ENCODE results near the gene MPC2. TPM values are rescaled to one million over a fixed set of nuclear protein-coding genes. Genes with fewer than 3 reads are reported as not detected.
"Not testable (repeated sequence)": the region's sequence is repeated elsewhere in the genome, so short reads cannot be mapped to it uniquely, and the experiment has no call there.

Gene MPC2
- total and polyA plus RNA-seq, 4 donors, result 37.3 to 94.8 (median 52.3) TPM

DNA sequence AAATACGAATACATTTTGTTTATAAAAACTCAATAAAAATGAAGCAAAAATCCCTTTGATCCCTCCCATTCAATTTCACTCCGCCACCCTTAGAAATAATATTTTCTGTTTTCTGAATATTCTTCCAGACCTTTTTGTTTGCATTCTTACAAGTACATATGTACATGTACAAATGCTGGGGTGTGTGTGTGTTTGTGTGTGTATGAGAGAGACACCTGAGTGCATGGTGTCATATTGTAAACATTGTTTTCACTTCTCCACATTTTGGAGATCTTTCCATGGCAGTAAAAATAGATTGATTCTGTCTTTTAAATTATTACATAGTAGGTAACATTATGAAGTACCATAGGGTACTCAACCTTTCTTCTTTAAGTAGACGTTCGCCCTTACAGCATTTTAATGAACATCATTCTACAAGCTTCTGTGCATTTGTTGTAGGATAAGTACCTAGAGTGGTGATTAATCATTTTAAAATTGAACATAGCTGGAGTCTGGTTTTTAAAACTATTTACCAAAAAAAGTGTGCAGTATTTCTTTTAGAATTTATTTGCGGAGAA, 1.3 kb upstream of the MPC2 start:
- Histone ChIP-seq H3K4me1 (ENCODE audit: control insufficient read depth in 1 of 2, insufficient read depth in 2 of 2, low read length in 2 of 2) (no peaks in the 10 kb centered on the region), H3K27ac (ENCODE audit: low read depth in 1 of 2, low read length in 2 of 2) (no peak overlapping the region), H3K4me3 (ENCODE audit: low read length in 2 of 2) (peak overlapping the region; percentile 30 to 84), H3K9me3 (ENCODE audit: control insufficient read depth, low read length) (no peaks in the 10 kb centered on the region), H3K27me3 (ENCODE audit: control insufficient read depth in 1 of 2, insufficient read depth in 2 of 2, low read length in 1 of 2) (no peaks in the 10 kb centered on the region), H3K36me3 (ENCODE audit: control insufficient read depth in 1 of 2, insufficient read depth in 2 of 2, low read length in 1 of 2) (no peaks in the 10 kb centered on the region)
- DNase-seq (no peak), ATAC-seq (ENCODE audit: low FRiP score) (no peak)
- 13 to 17% methylated on average over 5 of the region's 5 CpGs for WGBS, 2 donors
- intact Hi-C loops (cut with DNase I), result loop anchor here (5.0 to 10.0 kb wide), 3 partner anchors 116 to 223 kb away; no protein-coding TSS in a partner anchor

DNA sequence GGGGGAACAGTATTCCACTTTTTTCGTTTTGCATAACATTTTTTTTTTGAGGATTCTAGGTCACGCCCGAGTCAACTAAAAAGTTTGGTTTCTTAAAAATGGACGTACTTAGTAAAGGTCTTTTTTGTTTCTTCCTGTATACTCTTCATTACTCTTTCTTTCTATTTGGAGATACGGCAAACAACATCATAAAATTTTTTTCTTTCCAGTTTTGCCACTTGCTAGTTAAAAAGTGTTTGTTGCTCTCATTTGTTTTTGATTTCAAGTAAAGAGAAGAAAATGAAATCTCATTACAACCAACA, 788 bp upstream of the MPC2 start:
- Histone ChIP-seq H3K4me1 (ENCODE audit: control insufficient read depth in 1 of 2, insufficient read depth in 2 of 2, low read length in 2 of 2) (no peaks in the 10 kb centered on the region), H3K4me3 (ENCODE audit: low read length in 2 of 2) (peak overlapping the region; percentile 84 to 94), H3K27me3 (ENCODE audit: control insufficient read depth in 1 of 2, insufficient read depth in 2 of 2, low read length in 1 of 2) (no peaks in the 10 kb centered on the region), H3K27ac (ENCODE audit: low read depth in 1 of 2, low read length in 2 of 2) (no peak overlapping the region), H3K36me3 (ENCODE audit: control insufficient read depth in 1 of 2, insufficient read depth in 2 of 2, low read length in 1 of 2) (no peaks in the 10 kb centered on the region), H3K9me3 (ENCODE audit: control insufficient read depth, low read length) (no peaks in the 10 kb centered on the region)
- intact Hi-C loops (cut with DNase I), result loop anchor here (2.0 to 10.0 kb wide), 4 partner anchors 115 to 223 kb away; no protein-coding TSS in a partner anchor
- WGBS, 2 donors, result 1% methylated on average over 5 of the region's 5 CpGs
- DNase-seq, result no peak
- no peak for ATAC-seq (ENCODE audit: low FRiP score)

DNA sequence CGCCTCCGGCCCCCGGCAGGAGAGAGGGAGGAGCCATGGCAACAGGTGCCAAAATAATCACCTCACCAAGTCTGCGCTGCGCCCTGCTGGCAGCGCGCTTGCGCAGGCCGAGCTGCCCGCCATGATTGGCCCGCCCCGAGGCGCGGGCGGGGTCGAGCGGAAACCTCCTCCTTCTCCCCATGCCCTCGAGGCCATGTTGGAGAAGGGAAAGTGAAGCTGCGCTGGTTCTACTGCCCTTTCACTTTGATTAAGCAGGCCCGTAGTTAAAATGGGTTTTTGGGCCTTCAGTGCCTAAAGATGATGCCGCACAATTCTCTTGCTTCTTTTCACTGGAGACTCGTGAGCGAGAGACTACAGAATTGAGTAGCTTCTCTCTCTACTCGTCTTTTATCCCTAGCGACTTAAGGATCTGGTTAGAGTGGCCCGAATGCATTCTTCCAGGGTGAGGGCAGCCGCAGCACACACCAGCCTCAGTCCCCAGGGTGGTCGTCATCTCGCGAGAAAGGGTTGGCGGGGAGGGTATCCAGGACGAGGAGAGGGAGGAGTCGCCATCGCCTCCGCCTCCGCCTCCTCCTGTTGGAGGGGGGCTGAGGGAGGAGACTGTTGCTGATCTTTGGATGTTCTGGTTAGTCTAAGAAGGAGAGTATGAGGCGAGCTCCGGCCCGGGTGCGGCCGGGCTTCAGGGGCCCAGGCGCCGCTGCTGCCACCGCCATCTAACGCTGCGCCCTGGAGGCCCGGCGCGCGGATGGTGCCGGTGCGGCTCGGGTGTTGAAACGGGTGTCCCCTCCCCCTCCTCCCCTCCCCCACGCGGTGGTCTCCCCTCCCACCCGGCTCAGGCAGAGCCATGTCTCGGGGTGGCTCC, 573 bp downstream of the MPC2 start, which contains the start of gene DCAF6:
TSS of gene DCAF6 (plus strand) at position 616 of the 862 bp plus-strand sequence. CDS start at position 845, 229 bp downstream.
- H3K27me3 ChIP-seq (ENCODE audit: control insufficient read depth in 1 of 2, insufficient read depth in 2 of 2, low read length in 1 of 2), result no peaks in the 10 kb centered on the region
- no peaks in the 10 kb centered on the region for H3K4me1 ChIP-seq (ENCODE audit: control insufficient read depth in 1 of 2, insufficient read depth in 2 of 2, low read length in 2 of 2)
- H3K27ac ChIP-seq (ENCODE audit: low read depth in 1 of 2, low read length in 2 of 2), result peak within 1 kb of the TSS; percentile 62 to 91
- H3K9me3 ChIP-seq (ENCODE audit: control insufficient read depth, low read length), result no peaks in the 10 kb centered on the region
- peak within 1 kb of the TSS; percentile 84 to 94 for H3K4me3 ChIP-seq (ENCODE audit: low read length in 2 of 2)
- peak; percentile 98 for DNase-seq
- intact Hi-C loops (cut with DNase I), result loop anchor here (2.0 to 10.0 kb wide), 4 partner anchors 114 to 221 kb away; no protein-coding TSS in a partner anchor
- peak; percentile 98 for ATAC-seq (ENCODE audit: low FRiP score)
- no peaks in the 10 kb centered on the region for H3K36me3 ChIP-seq (ENCODE audit: control insufficient read depth in 1 of 2, insufficient read depth in 2 of 2, low read length in 1 of 2)
- 0% methylated on average over 41 to 58 of the region's 58 CpGs for WGBS, 2 donors

DNA sequence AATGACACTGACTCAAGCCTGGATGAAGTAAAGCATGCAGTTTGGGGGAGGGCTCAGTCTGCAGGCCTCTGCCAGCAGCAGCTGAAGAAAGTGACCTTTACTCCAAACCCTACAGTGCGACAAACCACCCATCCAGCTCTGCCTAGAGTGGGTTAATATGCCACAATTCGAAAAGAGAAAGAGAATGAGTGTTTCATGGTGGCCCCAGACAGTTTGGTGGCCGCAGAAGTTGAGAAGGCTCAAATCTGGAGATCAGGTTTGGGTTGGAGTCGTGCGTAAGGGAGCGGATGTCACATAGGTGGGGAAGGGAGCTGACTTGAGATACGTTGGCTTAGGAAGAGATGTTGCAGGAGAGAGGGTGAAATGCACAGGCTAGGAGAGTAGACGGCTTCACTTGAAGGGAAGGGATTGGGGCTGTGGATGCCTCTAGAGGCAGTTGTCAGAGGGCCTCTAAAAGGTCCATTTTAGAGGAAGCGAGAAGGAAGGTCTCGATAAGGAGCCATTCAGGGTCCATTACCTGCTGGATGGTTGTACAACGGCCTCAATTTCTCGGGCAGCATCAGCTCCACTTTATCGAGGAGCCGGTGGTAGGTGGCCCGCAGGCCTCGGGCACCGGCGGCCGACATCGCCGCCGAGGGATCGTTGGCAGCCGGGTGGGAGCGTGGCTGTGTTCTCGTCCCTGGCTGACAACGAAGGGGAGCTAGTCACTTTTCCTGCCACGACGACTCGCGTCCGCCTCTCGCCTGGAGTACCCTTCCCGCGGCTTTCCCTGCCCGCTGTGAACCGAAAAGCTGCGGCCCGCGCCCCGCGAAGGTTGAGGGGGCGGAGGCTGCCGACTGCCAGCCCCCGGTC, 1.4 kb downstream of the MPC2 start:
- Histone ChIP-seq H3K27ac (ENCODE audit: low read depth in 1 of 2, low read length in 2 of 2) (peak overlapping the region; percentile 58 to 83), H3K4me3 (ENCODE audit: low read length in 2 of 2) (peak overlapping the region; percentile 77 to 79), H3K27me3 (ENCODE audit: control insufficient read depth in 1 of 2, insufficient read depth in 2 of 2, low read length in 1 of 2) (no peaks in the 10 kb centered on the region), H3K36me3 (ENCODE audit: control insufficient read depth in 1 of 2, insufficient read depth in 2 of 2, low read length in 1 of 2) (no peaks in the 10 kb centered on the region), H3K9me3 (ENCODE audit: control insufficient read depth, low read length) (no peaks in the 10 kb centered on the region), H3K4me1 (ENCODE audit: control insufficient read depth in 1 of 2, insufficient read depth in 2 of 2, low read length in 2 of 2) (no peaks in the 10 kb centered on the region)
- ATAC-seq (ENCODE audit: low FRiP score), result peak; percentile 21
- intact Hi-C loops (cut with DNase I), result loop anchor here (2.0 to 10.0 kb wide), 4 partner anchors 113 to 221 kb away; no protein-coding TSS in a partner anchor
- WGBS, 2 donors, result 0% methylated on average over 36 to 45 of the region's 45 CpGs
- DNase-seq, result no peak

DNA sequence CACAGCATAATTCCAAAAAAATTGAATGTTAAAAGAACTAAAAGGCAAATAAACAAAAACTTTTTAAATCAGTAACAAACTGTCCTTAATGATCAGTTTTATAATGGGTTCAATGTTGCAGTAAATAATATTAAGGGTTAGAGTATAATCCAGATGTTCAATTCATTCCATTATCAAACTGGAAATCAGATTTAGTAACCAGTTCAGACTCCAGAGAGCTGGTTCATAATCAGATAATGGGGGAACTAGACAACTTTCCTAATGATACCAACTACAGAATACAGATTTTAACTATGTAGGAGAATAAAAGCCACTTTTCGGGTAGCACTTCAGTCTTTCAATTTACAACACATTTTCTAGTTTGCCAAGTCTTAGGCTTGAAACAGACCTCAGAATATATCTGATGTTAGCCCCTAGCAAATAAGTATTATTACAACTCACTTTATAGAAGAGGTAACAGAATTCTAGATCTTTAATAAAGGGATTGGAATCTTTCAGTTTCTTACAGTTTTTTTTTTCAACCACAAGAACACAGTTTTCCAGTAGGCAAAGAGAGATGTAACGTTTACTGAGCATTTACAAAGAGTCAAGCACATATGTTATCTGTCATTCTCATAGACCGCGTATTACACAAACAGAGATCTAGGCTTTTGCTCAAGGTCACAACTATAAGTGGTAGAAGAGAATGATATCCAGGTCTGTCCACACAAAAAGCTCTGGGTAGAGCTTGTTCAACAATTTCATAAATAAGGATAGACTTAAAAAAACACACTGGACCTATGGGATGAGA, 2.3 kb downstream of the MPC2 start:
- H3K27me3 ChIP-seq (ENCODE audit: control insufficient read depth in 1 of 2, insufficient read depth in 2 of 2, low read length in 1 of 2), result no peaks in the 10 kb centered on the region
- no peaks in the 10 kb centered on the region for H3K4me1 ChIP-seq (ENCODE audit: control insufficient read depth in 1 of 2, insufficient read depth in 2 of 2, low read length in 2 of 2)
- ATAC-seq (ENCODE audit: low FRiP score) (no peak), DNase-seq (no peak)
- intact Hi-C loops (cut with DNase I), result loop anchor here (5.0 to 10.0 kb wide), 3 partner anchors 112 to 220 kb away; no protein-coding TSS in a partner anchor
- WGBS, 2 donors, result 4 to 6% methylated on average over 4 of the region's 4 CpGs
- no peaks in the 10 kb centered on the region for H3K9me3 ChIP-seq (ENCODE audit: control insufficient read depth, low read length)
- H3K36me3 ChIP-seq (ENCODE audit: control insufficient read depth in 1 of 2, insufficient read depth in 2 of 2, low read length in 1 of 2), result no peaks in the 10 kb centered on the region
- H3K27ac ChIP-seq (ENCODE audit: low read depth in 1 of 2, low read length in 2 of 2), result peak overlapping the region; percentile 58 to 83
- peak overlapping the region; percentile 77 to 79 for H3K4me3 ChIP-seq (ENCODE audit: low read length in 2 of 2)

DNA sequence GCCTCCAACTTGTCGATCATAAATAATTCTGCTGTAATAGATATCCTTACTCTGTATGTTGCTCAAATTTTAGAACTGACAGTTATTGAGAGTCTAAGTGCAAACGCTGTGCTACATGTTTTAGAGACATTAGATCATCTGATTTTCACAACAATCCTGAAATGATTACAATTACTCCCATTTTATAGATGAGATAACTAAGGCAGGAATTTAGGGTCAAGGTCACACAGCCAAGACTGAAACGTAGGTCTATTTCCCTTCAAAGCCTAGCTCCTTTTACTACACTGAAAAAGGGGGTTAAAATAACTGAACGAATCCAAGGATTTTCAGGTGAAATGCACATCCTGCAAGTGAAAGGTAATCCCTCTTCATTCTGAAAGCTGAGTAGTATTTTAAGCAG, 3.1 kb downstream of the MPC2 start:
- Histone ChIP-seq H3K36me3 (ENCODE audit: control insufficient read depth in 1 of 2, insufficient read depth in 2 of 2, low read length in 1 of 2) (no peaks in the 10 kb centered on the region), H3K4me1 (ENCODE audit: control insufficient read depth in 1 of 2, insufficient read depth in 2 of 2, low read length in 2 of 2) (no peaks in the 10 kb centered on the region), H3K27me3 (ENCODE audit: control insufficient read depth in 1 of 2, insufficient read depth in 2 of 2, low read length in 1 of 2) (no peaks in the 10 kb centered on the region), H3K4me3 (ENCODE audit: low read length in 2 of 2) (peak overlapping the region in 1 of 2 donors; percentile 24), H3K27ac (ENCODE audit: low read depth in 1 of 2, low read length in 2 of 2) (no peak overlapping the region), H3K9me3 (ENCODE audit: control insufficient read depth, low read length) (no peaks in the 10 kb centered on the region)
- intact Hi-C loops (cut with DNase I), result loop anchor here in 1 of 2 donors (10.0 kb wide), 1 partner anchor 219 kb away; no protein-coding TSS in a partner anchor
- ATAC-seq (ENCODE audit: low FRiP score) (no peak), DNase-seq (no peak)
- WGBS, 2 donors, result 47 to 49% methylated on average over 4 of the region's 4 CpGs

DNA sequence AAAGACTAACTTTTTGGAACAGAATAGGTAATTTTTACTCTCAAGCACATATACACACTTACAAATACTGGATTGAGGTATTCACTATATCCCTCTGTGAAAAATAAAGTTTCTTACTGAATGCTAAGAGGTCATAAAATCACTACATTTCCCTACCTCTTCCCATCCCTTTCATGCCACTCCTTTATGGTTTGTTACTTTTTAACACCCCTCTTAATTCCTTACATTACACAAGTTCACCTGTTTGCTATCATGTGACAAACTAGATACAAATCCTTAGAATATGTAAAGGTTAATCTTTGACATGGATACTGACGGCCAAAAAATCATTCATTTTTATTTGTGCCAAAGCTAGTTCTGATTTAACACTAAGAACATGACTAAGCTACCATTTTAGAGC, 7.1 kb downstream of the MPC2 start:
- Histone ChIP-seq H3K36me3 (ENCODE audit: control insufficient read depth in 1 of 2, insufficient read depth in 2 of 2, low read length in 1 of 2) (no peaks in the 10 kb centered on the region), H3K9me3 (ENCODE audit: control insufficient read depth, low read length) (no peaks in the 10 kb centered on the region), H3K27ac (ENCODE audit: low read depth in 1 of 2, low read length in 2 of 2) (no peak overlapping the region), H3K4me3 (ENCODE audit: low read length in 2 of 2) (no peak overlapping the region), H3K27me3 (ENCODE audit: control insufficient read depth in 1 of 2, insufficient read depth in 2 of 2, low read length in 1 of 2) (no peaks in the 10 kb centered on the region), H3K4me1 (ENCODE audit: control insufficient read depth in 1 of 2, insufficient read depth in 2 of 2, low read length in 2 of 2) (no peaks in the 10 kb centered on the region)
- WGBS, 2 donors, result 11 to 15% methylated on average over 1 of the region's 1 CpG
- intact Hi-C loops (cut with DNase I), result loop anchor here in 1 of 2 donors (10.0 kb wide), 1 partner anchor 215 kb away; no protein-coding TSS in a partner anchor
- DNase-seq (no peak), ATAC-seq (ENCODE audit: low FRiP score) (no peak)

DNA sequence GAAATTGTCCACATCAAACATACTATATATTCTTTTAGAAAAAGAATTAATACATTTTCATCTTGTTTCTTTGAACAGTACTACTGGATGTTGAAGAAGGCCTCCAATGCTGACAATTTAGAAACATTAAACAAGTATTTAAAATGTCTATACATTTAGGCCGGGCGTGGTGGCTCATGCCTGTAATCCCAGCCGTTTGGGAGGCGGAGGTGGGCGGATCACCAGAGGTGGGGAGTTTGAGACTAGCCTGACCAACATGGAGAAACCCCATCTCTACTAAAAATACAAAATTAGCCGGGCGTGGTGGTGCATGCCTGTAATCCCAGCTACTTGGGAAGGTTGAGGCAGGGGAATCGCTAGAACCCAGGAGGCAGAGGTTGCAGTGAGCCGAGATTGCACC, 8.0 kb downstream of the MPC2 start:
- H3K4me1 ChIP-seq (ENCODE audit: control insufficient read depth in 1 of 2, insufficient read depth in 2 of 2, low read length in 2 of 2); H3K36me3 ChIP-seq (ENCODE audit: control insufficient read depth in 1 of 2, insufficient read depth in 2 of 2, low read length in 1 of 2); H3K27ac ChIP-seq (ENCODE audit: low read depth in 1 of 2, low read length in 2 of 2); DNase-seq; intact Hi-C loops (cut with DNase I); H3K27me3 ChIP-seq (ENCODE audit: control insufficient read depth in 1 of 2, insufficient read depth in 2 of 2, low read length in 1 of 2); H3K4me3 ChIP-seq (ENCODE audit: low read length in 2 of 2); ATAC-seq (ENCODE audit: low FRiP score); H3K9me3 ChIP-seq (ENCODE audit: control insufficient read depth, low read length): not testable (repeated sequence)
- 94 to 96% methylated on average over 9 of the region's 9 CpGs for WGBS, 2 donors
